Stimulated activated CD8-positive, alpha-beta memory T cell treated with anti-CD3 and anti-CD28 coated beads, Interleukin-12 subunit alpha, Interleukin-12 subunit beta, amount 100 ng/mL, for 4 hours (primary cell): ENCODE results near the gene BCL11A.
"Not testable (repeated sequence)": the region's sequence is repeated elsewhere in the genome, so short reads cannot be mapped to it uniquely, and the experiment has no call there.

Source experiments
- DNase-seq: peaks from one replicate; pipeline ENCODE4 v3.0.0-alpha.2; 2020; ENCODE audit warnings: low read depth

The BCL11A gene

DNA sequence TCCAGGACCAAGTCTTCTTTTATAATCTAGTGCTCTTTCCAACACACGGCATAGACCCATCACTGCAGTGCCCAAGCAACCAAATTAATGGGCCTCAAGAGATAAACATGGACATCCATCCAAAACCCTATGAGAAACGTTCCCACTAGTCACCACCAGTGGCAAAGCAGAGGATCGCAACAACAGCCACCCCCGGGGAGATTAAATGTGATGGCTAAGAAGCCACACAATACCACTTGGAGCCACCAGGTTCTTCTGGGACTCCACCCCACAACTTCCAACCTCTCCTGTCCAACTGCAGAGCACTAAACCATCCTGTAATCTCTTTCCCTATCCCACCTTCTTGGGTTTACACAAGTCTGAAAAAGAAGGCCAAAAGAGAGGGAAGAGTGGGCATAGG, 123.8 kb downstream of the BCL11A start:
- DNase-seq = no peak

DNA sequence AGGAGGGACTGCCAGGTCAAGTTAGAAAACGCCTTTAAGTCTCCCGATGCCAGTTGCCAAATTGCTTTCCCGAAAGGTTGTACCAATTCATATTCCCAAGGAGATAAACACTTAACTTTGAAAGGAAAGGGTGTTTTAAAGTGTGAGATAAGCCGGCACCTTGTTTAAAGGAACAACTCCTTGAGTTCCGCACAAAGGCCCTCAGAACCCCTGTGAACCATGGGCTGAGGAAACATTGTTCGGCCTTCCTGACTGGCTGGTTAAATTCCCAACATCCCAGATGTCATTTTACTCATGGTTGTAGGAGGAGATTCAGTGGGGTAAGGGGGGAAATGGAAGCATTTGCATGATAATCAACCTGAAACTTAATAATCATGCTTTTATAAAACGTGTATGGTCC, 126.6 kb downstream of the BCL11A start:
- no peak for DNase-seq

DNA sequence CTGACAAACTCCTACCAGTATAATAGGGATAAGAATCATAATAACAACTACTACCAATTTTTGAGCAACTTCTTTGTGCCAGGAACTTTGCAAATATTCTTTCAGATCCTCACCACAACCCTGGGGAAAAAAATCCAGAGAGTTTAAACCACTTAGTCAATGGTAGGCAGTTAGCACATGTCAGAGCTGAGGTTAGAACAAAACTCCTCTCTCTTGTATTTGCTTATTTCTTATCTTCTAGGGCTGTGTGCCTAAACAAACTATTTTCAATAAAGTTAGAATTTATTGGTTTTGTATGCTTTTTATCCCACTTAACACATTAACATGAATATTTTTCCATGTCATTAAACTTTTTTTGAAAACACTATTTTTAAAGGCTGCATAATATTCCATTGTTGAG, 127.1 kb downstream of the BCL11A start:
- no peak for DNase-seq

DNA sequence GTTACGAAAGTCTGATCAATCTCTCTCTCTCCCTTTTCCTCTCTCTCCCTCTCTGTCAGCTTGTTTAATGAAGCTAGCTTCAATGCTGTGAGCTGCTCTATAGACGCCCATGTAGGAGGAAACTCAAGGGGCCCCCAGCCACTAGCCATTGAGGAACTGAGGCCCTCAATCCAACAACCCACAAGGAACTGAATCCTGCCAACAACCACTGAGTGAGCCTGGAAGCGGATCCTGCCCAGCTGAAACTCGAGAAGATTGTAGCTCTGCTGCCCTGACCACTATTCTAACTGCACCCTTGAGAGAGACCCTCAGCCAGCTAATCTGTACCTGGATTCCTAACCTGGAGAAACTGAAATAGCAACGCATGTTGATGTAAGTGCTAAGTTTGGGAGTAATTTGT, 129.2 kb downstream of the BCL11A start:
- no peak for DNase-seq

DNA sequence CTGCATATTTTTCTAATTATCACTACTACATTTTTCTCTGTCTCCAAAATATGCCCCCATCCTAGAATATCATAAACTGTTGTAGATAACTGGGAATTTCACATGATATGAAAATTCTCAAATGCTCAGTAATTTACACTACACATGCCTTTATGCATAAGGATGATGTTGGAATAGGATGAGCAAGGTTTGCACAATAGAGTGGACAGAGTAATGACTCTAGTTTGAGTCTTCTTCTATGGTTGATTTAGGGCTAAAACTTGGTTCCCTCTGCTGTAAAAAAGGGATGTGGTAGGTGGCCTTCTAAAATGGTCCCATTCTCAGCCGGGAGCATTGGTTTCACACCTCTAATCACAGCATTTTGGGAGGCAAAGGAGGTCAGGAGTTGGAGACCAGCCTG, 129.9 kb downstream of the BCL11A start:
- DNase-seq = no peak

DNA sequence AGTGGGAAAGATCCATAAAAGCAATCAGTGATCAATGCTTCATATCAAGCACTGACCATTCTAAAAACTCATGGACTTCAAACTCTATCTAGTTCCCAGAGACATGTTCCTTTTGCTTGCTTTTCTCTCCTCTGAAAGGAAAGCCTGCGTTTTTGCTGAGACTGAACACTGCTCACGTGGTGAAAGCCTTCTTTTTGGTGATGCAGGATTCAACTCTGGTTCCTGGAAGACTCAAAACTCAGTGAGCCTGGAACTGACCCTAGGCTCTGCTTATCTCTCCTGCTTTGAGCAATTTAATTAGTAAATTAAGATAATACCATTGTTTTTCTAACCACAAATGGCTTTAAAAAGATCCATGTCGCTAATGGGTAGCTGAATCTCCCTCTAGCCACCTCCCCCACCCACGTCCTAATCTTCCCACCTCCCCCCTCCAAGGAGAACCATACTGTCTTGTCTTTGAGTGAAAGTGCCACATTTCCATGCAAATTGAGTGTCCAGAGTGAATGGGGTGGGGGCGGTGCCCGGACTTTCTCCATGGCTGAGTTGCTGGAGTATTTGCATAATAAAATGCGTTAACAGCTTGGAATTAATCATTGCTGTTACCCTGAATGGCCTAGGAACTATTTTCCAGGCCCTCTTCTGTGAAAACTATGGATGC, 130.5 kb downstream of the BCL11A start:
- DNase-seq = no peak

DNA sequence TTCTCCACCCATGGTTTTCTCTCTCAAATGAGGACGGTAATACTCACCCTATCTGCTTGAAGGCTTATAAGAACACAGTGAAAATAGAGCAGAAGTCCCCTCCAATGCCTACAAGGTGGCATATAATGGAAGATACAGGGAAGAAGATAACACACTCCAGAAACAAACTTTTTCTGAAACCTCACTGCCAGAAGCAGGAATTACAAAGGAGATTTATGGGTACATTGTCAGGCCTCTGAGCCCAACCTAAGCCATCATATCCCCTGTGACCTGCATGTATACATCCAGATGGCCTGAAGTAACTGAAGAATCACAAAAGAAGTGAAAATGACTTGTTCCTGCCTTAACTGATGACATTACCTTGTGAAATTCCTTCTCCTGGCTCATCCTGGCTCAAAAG, 136.2 kb downstream of the BCL11A start:
- not testable (repeated sequence) for DNase-seq

DNA sequence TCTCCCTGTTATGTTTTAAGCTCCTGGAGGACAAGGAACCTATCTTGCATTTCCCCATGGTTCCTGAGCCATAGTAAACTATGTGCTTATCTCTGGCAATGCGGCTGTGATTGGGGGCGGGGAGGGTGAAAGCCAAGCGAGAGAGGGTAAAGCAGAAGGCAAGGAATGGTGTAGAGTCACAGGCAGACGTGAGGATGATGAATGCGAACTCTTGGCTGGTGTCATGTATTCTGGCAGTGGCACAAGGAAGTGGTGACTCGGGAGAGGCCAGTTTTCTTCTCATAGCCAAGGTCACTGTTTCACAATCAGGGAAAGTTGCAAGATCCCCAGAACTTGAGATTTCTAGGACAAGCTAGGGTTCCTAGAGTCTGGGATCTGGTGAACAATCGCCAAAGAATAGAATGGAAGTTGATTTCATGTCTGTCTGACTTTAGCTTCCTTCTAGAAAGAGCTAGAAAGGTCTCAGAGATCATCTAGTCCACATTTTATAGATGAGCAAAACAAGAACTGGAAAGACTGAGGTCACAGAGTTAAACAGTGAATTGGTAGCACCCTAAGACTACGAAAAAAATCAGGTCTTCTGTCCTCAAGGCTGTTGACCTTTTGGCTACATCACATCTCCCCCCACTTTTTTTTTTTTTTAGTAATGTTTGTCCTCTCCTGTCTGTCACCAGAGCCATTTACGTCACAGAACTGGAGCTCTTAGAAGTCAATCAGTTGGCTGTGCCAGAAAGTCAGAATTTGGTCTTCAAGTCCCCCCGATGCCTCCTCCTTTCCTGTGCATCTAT, 137.0 kb downstream of the BCL11A start:
- DNase-seq = no peak

DNA sequence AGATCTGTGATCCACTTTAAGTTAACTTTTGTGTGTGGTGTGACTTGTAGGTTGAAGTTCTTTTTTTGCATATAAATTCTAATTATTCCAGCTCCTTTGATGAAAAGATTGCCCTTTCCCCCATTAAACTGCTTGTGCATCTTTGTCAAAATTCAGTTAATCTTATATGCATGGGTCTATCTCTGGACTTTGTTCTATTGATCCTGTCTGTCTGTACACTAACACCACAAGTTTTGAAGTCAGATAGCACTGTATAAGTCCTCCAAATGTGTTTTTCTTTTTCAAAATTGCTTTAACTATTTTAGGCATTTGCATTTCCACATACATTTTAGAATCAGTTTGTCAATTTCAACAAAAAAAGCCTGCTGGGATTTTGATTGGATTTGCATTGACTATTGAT, 137.6 kb downstream of the BCL11A start:
- DNase-seq = no peak

DNA sequence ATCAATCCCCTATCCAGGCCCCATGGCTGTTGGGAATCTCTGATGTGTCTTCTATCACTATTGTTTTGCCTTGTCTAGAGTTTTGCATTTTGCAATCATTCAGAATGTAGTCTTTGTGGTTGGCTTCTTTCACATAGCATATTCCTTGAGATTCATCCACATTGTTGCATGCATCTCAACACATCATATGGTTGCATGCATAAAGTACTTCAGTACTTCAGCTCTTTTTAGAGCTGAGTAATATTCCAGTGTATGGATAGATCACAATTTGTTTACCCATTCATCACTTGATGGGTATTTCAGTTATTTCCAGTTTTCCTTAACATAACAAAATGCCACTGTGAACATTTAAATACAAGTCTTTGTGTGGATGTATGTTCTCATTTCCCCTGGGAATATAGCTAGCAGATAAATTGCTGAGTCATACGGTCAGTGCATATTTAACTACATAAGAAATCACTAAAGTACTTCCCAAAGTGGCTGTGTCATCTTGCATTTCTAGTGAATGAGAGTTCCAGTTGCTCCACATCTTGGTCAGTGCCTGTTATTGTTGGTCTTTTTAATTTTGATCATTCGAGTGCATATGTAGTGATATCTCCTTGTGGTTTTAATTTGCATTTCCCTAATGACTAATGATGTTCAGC, 138.8 kb downstream of the BCL11A start:
- DNase-seq = no peak

DNA sequence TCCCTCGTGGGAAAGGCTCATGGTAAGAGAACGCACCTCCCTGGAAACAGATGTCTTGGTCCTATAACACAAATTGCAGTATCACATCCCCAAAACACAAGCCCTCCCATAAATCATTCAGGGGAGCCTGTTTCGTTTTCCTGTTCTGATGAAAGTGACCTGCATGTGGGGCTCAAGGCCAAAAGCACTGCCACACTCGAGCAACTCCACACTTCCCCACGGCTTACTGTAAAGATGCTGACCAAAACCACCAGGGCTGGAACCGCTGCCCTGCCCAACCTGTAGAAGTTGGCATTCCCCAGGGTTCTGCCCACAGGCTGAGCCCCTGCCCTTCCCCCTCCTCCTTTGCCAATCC, 139.7 kb downstream of the BCL11A start:
- no peak for DNase-seq

DNA sequence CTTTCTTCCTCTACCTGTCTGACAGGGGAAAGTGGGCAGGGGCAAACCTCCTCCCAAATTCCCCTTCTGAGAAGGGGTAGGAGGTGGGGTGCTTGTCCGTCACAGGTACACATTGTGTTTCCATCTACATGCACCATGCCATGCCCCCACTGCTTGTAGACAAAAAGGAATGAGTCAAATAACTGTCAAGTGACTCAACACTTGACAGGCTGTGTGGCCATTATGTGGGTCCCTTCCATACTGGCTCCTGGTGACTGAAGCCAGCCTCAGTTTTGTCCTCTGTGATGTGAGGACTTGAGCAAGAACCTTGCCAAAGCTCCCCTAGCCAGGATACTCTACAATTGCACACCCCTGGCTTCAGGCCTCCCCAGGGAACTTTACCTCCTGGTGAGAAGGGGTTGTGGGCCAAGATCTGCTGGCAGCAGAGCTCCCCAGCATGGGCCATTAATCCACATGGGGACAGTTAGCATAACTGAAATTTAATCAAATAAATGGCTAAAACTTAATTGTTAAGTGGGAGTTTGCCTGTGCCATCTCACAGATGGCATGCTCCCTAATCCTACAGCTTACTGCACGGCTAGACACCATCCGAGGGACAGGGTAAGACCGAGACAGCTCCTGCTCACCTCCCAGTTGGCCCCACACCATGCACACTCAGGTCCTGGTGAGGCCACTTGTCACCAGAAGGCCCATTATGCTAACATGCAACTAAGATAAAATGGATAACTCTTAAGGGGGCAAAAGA, 140.2 kb downstream of the BCL11A start:
- no peak for DNase-seq

DNA sequence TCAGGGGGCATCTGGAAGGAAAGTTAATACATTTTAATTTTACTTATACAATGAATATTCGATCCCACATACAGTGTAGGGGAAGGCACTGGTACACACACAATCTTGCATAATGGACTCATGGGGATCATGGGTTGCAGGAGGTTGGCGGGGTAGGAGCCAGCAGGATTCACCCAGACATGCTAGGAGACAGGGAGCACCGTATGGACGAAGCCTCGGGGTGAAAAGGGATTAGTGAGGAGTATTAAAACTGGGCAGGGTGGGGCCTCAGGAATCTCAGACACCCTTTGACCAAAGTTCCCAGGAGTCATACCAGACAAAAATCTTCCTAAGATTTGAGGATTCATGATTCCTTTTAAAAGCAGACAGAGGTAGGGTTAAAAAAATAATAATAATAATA, 140.8 kb downstream of the BCL11A start:
- DNase-seq = no peak

DNA sequence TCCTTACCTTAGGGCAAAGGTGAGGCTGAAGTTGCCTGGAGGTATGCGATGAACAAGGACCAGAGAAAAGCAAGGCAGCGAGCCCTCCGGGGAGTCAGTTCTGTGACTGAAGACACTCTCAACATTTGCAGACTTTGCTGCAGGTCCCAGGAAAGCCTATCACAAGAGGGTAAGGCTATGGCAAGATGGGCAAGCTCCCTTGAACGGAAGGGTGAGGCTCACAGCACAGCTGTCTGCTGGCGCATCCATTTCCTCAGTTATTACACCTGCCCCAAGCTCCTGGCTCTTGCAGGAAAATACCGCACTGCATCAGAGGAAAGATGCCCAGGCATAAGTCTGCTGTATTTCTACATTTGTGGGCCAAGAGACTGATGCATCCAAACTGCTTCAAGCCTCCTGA, 141.4 kb downstream of the BCL11A start:
- DNase-seq = no peak

DNA sequence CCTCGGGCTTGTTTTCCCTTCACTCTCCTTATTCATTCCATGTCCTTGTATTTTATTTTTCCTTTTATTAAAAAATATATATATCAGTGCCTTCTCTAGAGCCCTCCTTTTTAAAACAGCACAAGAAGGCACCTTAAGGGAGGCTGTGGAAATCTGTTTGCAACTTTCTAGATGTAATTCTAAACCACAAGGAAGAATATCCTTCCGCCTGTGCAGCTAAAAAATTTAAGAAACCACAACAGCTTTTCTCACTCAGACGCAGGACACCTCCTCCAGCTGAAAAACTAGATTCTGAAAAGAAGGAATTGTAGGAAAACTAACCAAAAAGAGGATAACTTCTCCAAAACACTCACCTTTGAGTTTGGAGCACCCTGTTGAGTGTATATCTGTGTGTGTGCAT, 142.2 kb downstream of the BCL11A start:
- no peak for DNase-seq

DNA sequence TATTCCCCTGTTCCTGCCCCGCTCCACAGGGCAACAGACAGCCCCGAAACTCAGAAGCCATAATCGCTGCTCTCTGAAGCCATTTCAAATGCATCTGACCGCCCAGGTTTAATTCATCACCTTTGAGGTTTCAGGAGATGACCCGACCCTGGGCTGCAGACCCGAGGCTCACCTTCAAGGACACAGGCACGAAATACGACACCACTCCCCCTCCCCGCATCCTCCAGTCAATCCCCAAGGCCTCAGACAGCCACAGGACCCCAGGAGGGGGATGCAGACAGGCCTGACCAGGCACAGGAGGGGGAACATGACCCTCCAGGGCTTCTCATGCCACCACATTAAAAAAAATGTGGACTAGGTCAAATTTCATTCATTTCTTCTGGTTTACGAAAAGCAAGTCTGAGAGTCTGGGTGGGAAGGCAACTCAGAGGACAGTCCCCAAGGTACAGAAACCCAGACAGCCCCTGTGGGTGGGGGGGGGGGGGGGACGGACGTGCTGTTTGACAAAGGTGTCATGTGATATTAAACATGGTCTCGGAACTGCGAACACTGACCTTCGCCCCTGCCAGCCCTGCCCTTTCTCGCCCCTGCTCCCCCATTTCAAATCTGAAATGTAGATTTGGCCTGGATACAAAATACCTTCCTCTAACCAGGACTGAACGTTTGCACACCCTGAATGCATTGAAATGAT, 142.9 kb downstream of the BCL11A start:
- DNase-seq = no peak

DNA sequence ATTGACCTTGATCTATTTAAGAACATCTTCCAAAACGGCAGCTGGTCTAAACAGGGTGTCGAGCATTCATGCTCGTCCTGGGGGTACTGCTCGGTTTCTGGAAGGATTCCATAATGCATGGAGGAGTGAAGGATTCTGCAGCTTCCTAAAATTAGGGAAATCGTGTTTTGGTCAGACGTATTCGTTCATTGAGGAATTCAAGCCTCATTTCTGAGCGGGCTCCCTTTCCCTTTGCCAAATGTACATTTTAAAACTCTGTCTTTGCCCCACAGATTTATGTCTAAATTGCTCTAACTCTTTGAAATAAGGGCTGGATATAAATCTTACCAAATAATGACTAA, 144.0 kb downstream of the BCL11A start:
- DNase-seq = no peak

DNA sequence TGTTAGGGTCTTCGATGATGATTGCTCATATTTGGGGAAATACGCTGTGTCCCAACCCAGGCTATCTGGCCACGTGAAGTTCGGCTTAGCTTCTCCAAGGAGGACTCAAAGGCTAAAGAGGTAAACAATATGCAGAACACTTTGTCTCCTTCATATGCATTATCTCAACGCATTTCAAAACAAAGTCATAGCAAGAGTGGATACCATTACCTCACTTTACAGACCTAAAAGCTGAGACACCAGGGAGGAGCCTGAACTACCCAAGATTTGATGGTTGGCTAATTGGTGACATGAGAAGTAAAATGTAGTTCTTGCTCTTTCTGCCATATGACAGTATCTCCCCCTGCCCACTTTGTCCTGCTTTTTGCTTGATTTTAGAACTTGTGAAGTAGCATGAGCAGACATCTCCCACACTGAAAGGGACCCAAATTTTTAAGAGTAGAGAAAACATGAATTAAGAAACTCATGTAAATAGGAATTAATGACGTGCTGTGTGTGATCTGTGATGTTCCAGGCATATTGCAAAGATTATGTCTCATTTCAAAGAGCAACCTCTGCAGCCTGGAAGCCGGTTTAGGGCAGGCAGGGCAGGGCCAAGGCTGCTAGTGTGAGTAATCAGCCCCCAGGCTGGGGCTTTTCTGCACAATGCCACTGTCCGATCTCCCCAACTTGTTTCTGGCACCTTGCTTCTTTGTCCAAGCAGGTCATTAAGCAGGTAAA, 144.5 kb downstream of the BCL11A start:
- DNase-seq = no peak

DNA sequence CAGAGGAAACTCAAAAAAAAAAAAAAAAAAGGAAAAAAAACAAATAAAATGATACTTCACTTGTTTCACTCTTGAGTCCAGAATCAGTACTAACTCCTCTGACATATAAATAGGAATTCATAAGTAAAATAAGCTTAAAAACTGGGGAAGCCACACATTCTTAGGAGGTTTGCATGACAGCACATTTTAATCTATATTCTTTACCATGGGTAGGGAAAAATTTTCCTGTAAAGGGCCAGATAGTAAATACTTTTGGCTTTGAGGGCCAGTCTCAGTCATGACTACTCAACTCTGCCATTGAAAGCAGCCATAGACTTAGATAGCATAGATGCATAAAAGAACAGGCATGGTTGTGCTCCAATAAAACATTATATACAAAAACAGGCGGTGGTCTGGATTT, 145.2 kb downstream of the BCL11A start:
- DNase-seq = no peak

DNA sequence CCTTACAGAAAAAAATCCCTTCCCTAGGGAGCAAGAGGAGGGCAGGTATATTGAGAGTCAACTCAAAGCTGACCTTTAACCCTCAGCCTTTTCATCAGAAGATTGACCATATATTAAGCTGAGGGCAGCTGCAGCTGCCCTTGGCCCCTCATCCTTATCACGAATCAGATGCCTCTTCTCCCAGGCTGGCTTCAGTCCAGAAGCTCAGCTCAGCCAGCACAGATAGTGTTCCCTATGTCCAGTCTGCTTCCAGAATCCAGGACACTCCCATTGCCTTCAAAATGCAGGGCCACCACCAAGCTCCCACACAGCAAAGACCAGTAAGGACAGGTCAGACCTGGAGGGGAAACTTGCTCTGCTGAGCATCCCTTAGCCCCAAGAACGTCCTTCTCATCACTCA, 146.1 kb downstream of the BCL11A start:
- no peak for DNase-seq

DNA sequence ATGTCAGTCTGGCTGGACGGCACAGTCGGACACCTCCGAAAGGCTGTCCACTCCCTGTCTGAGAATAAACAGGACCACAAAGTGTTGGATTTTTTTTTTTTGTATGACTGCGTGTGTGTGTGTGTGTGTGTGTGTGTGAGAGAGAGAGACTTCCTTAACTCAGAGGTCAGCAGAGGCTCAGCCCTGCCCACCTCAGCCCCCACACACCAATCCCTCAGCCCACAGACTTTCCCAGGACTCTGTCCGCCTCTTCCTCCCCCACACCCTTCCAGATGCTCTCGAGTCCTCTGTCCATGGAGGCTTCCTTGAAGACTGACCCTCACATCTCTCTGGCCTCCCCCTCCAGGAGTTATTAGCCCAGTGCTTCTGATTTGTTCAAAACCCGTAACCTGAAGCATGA, 147.3 kb downstream of the BCL11A start:
- no peak for DNase-seq
